GM18861 (cell line): ENCODE data around the gene ATP11A.
A peak's percentile ranks its signal among the peaks of the same experiment; 100 is the strongest.

Experiments
- ATAC-seq: cut with Tn5 transposase; IDR thresholded peaks from one replicate; pipeline ENCODE4 v1.9.1; 2021; ENCODE audit not compliant: unreplicated experiment

ATP11A gene

GRCh38 chr13:112689303-112690245, at the start of gene ATP11A:
TSS of gene ATP11A (plus strand) at chr13:112690038. CDS start at chr13:112690417, 379 bp downstream.
- ATAC-seq, result peak; percentile 71

- ATAC-seq, result no peak
Measured at GRCh38 chr13:112641456-112642089, 48.3 kb upstream of the ATP11A start.

GRCh38 chr13:112642090-112642460, 47.8 kb upstream of the ATP11A start:
- ATAC-seq, result no peak

GRCh38 chr13:112643759-112644459, 45.9 kb upstream of the ATP11A start:
- ATAC-seq, result no peak

GRCh38 chr13:112645327-112645914, 44.4 kb upstream of the ATP11A start:
- ATAC-seq, result no peak

GRCh38 chr13:112647256-112647655, 42.6 kb upstream of the ATP11A start:
- ATAC-seq, result no peak

GRCh38 chr13:112648101-112648500, 41.7 kb upstream of the ATP11A start:
- no peak for ATAC-seq

- no peak for ATAC-seq
Measured at GRCh38 chr13:112648966-112649690, 40.7 kb upstream of the ATP11A start.

- no peak for ATAC-seq
Measured at GRCh38 chr13:112651311-112651710, 38.5 kb upstream of the ATP11A start.

- ATAC-seq, result no peak
Measured at GRCh38 chr13:112651750-112652511, 37.9 kb upstream of the ATP11A start.

GRCh38 chr13:112652512-112653070, 37.2 kb upstream of the ATP11A start:
- no peak for ATAC-seq

- ATAC-seq, result no peak
Measured at GRCh38 chr13:112653071-112653470, 36.8 kb upstream of the ATP11A start.

GRCh38 chr13:112655913-112656312, 33.9 kb upstream of the ATP11A start:
- no peak for ATAC-seq

GRCh38 chr13:112657850-112658445, 31.9 kb upstream of the ATP11A start:
- no peak for ATAC-seq

GRCh38 chr13:112658808-112659207, 31.0 kb upstream of the ATP11A start:
- ATAC-seq, result no peak

GRCh38 chr13:112661291-112661690, 28.5 kb upstream of the ATP11A start:
- no peak for ATAC-seq

- ATAC-seq, result no peak
Measured at GRCh38 chr13:112664501-112665203, 25.2 kb upstream of the ATP11A start.

GRCh38 chr13:112668924-112669323, 20.9 kb upstream of the ATP11A start:
- no peak for ATAC-seq
